DOHH2 (cell line): ENCODE measurements around the gene CEP112.

ENCODE experiments used
- CTCF ChIP-seq: fragments of 200-600 bp; sonication (generic); IDR thresholded peaks from one replicate; pipeline ENCODE4 v1.5.1; 2014; ENCODE audit warnings: antibody characterized with exemption, mild to moderate bottlenecking, low read depth, low read length; ENCODE audit not compliant: poor library complexity, severe bottlenecking
- EZH2phosphoT487 ChIP-seq: fragments of 200-600 bp; sonication (generic); IDR thresholded peaks from 2 replicates; pipeline ENCODE4 v1.6.1; 2017; ENCODE audit warnings: borderline replicate concordance, mild to moderate bottlenecking, antibody characterized with exemption, low read length, moderate library complexity, mixed read lengths

- TF ChIP-seq CTCF (no peak), EZH2phosphoT487 (no peak)
These were observed 462.7 kb downstream of the CEP112 start for GRCh38 chr17:65729207-65729606.
